GM12892 (cell line): ENCODE results near the gene RPS14.

Experiments used
- POLR2A ChIP-seq: IDR thresholded peaks from 2 replicates; pipeline ENCODE4 v1.6.1; 2011; ENCODE audit warnings: low read depth, low read length, control low read depth
- POLR2AphosphoS5 ChIP-seq: IDR thresholded peaks from 2 replicates; pipeline ENCODE4 v1.6.1; 2011; ENCODE audit warnings: low read depth, low read length, control low read depth
- TAF1 ChIP-seq: IDR thresholded peaks from 2 replicates; pipeline ENCODE4 v1.6.1; 2011; ENCODE audit warnings: low read depth, mild to moderate bottlenecking, control low read depth, low read length, borderline replicate concordance

- TF ChIP-seq POLR2AphosphoS5, result no peak
- no peak for TF ChIP-seq POLR2A
- no peak for TF ChIP-seq TAF1
Observed at GRCh38 chr5:150457562-150458240, 8.2 kb upstream of the RPS14 start.
